IMR-90 (cell line): ENCODE results near the gene SLIT3. TPM values are rescaled to one million over a fixed set of nuclear protein-coding genes. Genes with fewer than 3 reads are reported as not detected.

ENCODE experiments used
- ATAC-seq: fragments of 200-7000 bp; cut with Tn5 transposase; 2 replicates; pipeline ENCODE4 v1.9.1; 2020; ENCODE audit warnings: low read depth, mild to moderate bottlenecking, moderate library complexity
- BruUV-seq: library from RNA; stranded (reverse); fragments of 400-500 nt; replicated peaks from 2 replicates; lab custom pipeline; 2021; lab: Mats Ljungman, UMichigan
- CTCF ChIA-PET: fragments of 300-600 bp; formaldehyde crosslinking; extraction: SDS; loops from one replicate; lab custom pipeline; 2021; ENCODE audit warnings: antibody characterized with exemption; lab: Yijun Ruan, JAX
- POLR2A ChIA-PET: fragments of 300-600 bp; sonication (Branson Sonifier 250); formaldehyde crosslinking; loops from one replicate; lab custom pipeline; 2022; ENCODE audit warnings: antibody characterized with exemption; ENCODE audit not compliant: unreplicated experiment; lab: Charles Lee
- DNase-seq: peaks from one replicate; pipeline ENCODE4 v3.0.0; 2013
- H2AFZ ChIP-seq: replicated peaks from 2 replicates; pipeline ENCODE3; 2013; ENCODE audit warnings: low read length, mild to moderate bottlenecking; ENCODE audit not compliant: poor library complexity
- H2AK5ac ChIP-seq: 2 replicates; pipeline ENCODE4 v1.6.1; 2013; ENCODE audit warnings: low read depth, low read length, inconsistent platforms
- H2AK9ac ChIP-seq: replicated peaks from 2 replicates; pipeline ENCODE3; 2013; ENCODE audit warnings: mild to moderate bottlenecking, low read depth, low read length, moderate library complexity; ENCODE audit not compliant: poor library complexity
- H2BK120ac ChIP-seq: 2 replicates; pipeline ENCODE4 v1.6.1; 2013; ENCODE audit warnings: low read depth, low read length, inconsistent platforms
- H2BK15ac ChIP-seq: 3 replicates; pipeline ENCODE4 v1.6.1; 2013; ENCODE audit warnings: low read depth, low read length, inconsistent platforms
- H2BK20ac ChIP-seq: 2 replicates; pipeline ENCODE4 v1.6.1; 2013; ENCODE audit warnings: low read depth, mild to moderate bottlenecking, inconsistent platforms, low read length, moderate library complexity
- H2BK5ac ChIP-seq: 2 replicates; pipeline ENCODE4 v1.6.1; 2013; ENCODE audit warnings: mild to moderate bottlenecking, low read depth, low read length, inconsistent platforms; ENCODE audit not compliant: poor library complexity, severe bottlenecking
- H3K14ac ChIP-seq: replicated peaks from 2 replicates; pipeline ENCODE4 v1.6.1; 2013; ENCODE audit warnings: low read depth, low read length, inconsistent platforms
- H3K18ac ChIP-seq: 2 replicates; pipeline ENCODE4 v1.6.1; 2013; ENCODE audit warnings: low read depth, low read length, control low read depth
- H3K23ac ChIP-seq: 2 replicates; pipeline ENCODE4 v1.6.1; 2013; ENCODE audit warnings: low read depth, low read length, inconsistent platforms
- H3K27ac ChIP-seq: 2 replicates; pipeline ENCODE4 v1.5.1; 2013; ENCODE audit warnings: mild to moderate bottlenecking, control low read depth, low read length; ENCODE audit not compliant: insufficient read depth
- H3K27me3 ChIP-seq: 2 replicates; pipeline ENCODE4 v1.6.1; 2013; ENCODE audit warnings: low read length; ENCODE audit not compliant: control insufficient read depth, insufficient read depth
- H3K36me3 ChIP-seq: 2 replicates; pipeline ENCODE4 v1.6.1; 2013; ENCODE audit warnings: low read length, mixed read lengths; ENCODE audit not compliant: control insufficient read depth, insufficient read depth
- H3K4ac ChIP-seq: 2 replicates; pipeline ENCODE4 v1.6.1; 2013; ENCODE audit warnings: low read depth, low read length, inconsistent platforms
- H3K4me1 ChIP-seq: 2 replicates; pipeline ENCODE4 v1.6.1; 2013; ENCODE audit warnings: low read length, mixed read lengths; ENCODE audit not compliant: control insufficient read depth, insufficient read depth
- H3K4me2 ChIP-seq: 2 replicates; pipeline ENCODE4 v1.6.1; 2013; ENCODE audit warnings: low read depth, mild to moderate bottlenecking, control low read depth, low read length, moderate library complexity
- H3K4me3 ChIP-seq: 2 replicates; pipeline ENCODE4 v1.5.1; 2013; ENCODE audit warnings: low read depth, mild to moderate bottlenecking, control low read depth, low read length, moderate library complexity; ENCODE audit not compliant: insufficient read depth
- H3K56ac ChIP-seq: 2 replicates; pipeline ENCODE4 v1.6.1; 2013; ENCODE audit warnings: low read length, inconsistent platforms; ENCODE audit not compliant: insufficient read depth; ENCODE audit errors: extremely low read depth
- H3K79me1 ChIP-seq, 2 experiments: 2 replicates each; pipeline ENCODE4 v1.6.1; 2013; ENCODE audit warnings: low read length in 2 of 2, inconsistent platforms in 1 of 2, low read depth in 1 of 2
- H3K9ac ChIP-seq: 2 replicates; pipeline ENCODE4 v1.6.1; 2013; ENCODE audit warnings: low read depth, low read length, control low read depth
- H3K9me1 ChIP-seq: 2 replicates; pipeline ENCODE4 v1.6.1; 2013; ENCODE audit warnings: low read length, inconsistent platforms; ENCODE audit not compliant: insufficient read depth
- H3K9me3 ChIP-seq: 2 replicates; pipeline ENCODE4 v1.6.1; 2013; ENCODE audit warnings: low read length; ENCODE audit not compliant: control insufficient read depth, insufficient read depth
- H4K20me1 ChIP-seq: 2 replicates; pipeline ENCODE4 v1.6.1; 2013; ENCODE audit warnings: low read length, inconsistent platforms; ENCODE audit not compliant: insufficient read depth
- H4K5ac ChIP-seq: 2 replicates; pipeline ENCODE4 v1.6.1; 2013; ENCODE audit warnings: mild to moderate bottlenecking, low read depth, low read length, control low read depth
- H4K8ac ChIP-seq, 2 experiments: 2 replicates each; pipeline ENCODE4 v1.6.1; 2013; ENCODE audit warnings: low read depth in 2 of 2, low read length in 2 of 2, control low read depth in 1 of 2, inconsistent platforms in 1 of 2
- H4K91ac ChIP-seq: 2 replicates; pipeline ENCODE4 v1.6.1; 2013; ENCODE audit warnings: low read depth, low read length, inconsistent platforms; ENCODE audit not compliant: insufficient read depth
- FOS ChIP-seq: fragments of 150-350 bp; IDR thresholded peaks from 2 replicates; pipeline ENCODE4 v1.6.1; 2016; ENCODE audit warnings: low read depth, low read length
- MAZ ChIP-seq: IDR thresholded peaks from 2 replicates; pipeline ENCODE4 v1.6.1; 2012; ENCODE audit warnings: low read depth, mild to moderate bottlenecking, low read length, improper control_type of control experiment, moderate library complexity, borderline replicate concordance
- NFE2L2 ChIP-seq: fragments of 150-350 bp; IDR thresholded peaks from 2 replicates; pipeline ENCODE4 v1.6.1; 2016; ENCODE audit warnings: low read depth, mild to moderate bottlenecking, low read length
- POLR2A ChIP-seq: IDR thresholded peaks from 2 replicates; pipeline ENCODE4 v1.6.1; 2012; ENCODE audit warnings: mild to moderate bottlenecking, low read depth, low read length
- USF2 ChIP-seq: fragments of 150-350 bp; IDR thresholded peaks from 2 replicates; pipeline ENCODE4 v1.6.1; 2017; ENCODE audit warnings: mild to moderate bottlenecking, antibody characterized with exemption, low read length, low read depth
- WGBS, 2 experiments: methylation state at CpG; one replicate each; pipeline versions ENCODE4 v1.1.5 to v1.1.7; 2013; ENCODE audit warnings: missing lambda C conversion rate in 2 of 2; ENCODE audit not compliant: insufficient read length in 1 of 2; ENCODE audit errors: extremely low coverage in 2 of 2; 5-methylcytosine and 5-hydroxymethylcytosine counted together
- dilution Hi-C: fragments of 300-500 bp; cut with HindIII; formaldehyde crosslinking; loops from one replicate; pipeline ENCODE4 v1.14.3; 2018; ENCODE audit warnings: low sequenced_read_pairs; ENCODE audit not compliant: unreplicated experiment
- in situ Hi-C: fragments of 300-500 bp; cut with MboI; formaldehyde crosslinking; loops from 3 replicates; pipeline ENCODE4 v1.14.3; 2019; ENCODE audit warnings: low sequenced_read_pairs, inconsistent platforms, mixed read lengths
- intact Hi-C: fragments of 100-400 bp; cut with micrococcal nuclease; formaldehyde crosslinking; loops from 2 replicates; pipeline ENCODE4 v1.10.0; 2022
- polyA plus RNA-seq, 3 experiments: library from polyadenylated mRNA; depleted of rRNA; stranded (reverse); fragments of >200 nt; gene quantifications; 2 replicates each; pipeline ENCODE4 v1.2.3, GENCODE V29; 2012; ENCODE audit warnings: low replicate concordance in 1 of 3
- total RNA-seq: library from RNA; depleted of rRNA; stranded (reverse); fragments of >200 nt; gene quantifications from 2 replicates; pipeline ENCODE4 v1.2.3, GENCODE V29; 2012

Gene SLIT3
- total and polyA plus RNA-seq, 2 of the 4 experiments (the other 2 are of a cell fraction): 0.18 to 0.50 TPM

DNA sequence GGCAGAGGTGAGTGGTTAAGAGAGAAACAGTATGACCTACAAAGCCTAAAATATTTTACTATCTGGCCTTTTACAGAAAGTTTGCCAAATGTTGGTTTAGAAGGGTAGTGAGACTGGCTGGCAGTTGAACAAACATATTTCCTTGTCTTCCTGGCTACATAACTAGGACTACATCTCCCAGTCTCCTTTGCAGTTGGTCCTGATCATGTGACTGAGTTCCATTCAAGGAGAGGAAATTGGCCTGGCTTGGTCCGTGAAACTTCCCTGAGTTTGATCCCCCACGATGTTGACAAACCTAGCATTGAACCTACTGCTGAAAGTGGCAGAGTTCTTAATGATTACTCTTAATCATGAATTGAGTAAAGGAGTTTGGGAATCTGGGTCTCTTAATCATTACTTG, 280.8 kb downstream of the SLIT3 start:
- DNase-seq: no peak
- intact Hi-C loops: no loop called here
- H3K4me3 ChIP-seq: no peak overlapping the region
- no peak overlapping the region for H2BK120ac ChIP-seq
- in situ Hi-C loops: no loop called here
- ChIA-PET CTCF (no interaction called here), POLR2A (no interaction called here)
- dilution Hi-C loops: no loop called here
- H4K91ac ChIP-seq: no peak overlapping the region
- no peak overlapping the region for H3K14ac ChIP-seq
- no peaks in the 10 kb centered on the region for H3K36me3 ChIP-seq
- H4K5ac ChIP-seq: no peak overlapping the region
- no peak overlapping the region for H2AK5ac ChIP-seq
- H3K56ac ChIP-seq: no peak overlapping the region
- no TSS peak for BruUV-seq
- no peak for TF ChIP-seq MAZ
- no peak for TF ChIP-seq USF2
- no peak for TF ChIP-seq FOS
- no peak for TF ChIP-seq NFE2L2
- no peak for TF ChIP-seq POLR2A
- no CpG with 5 or more reads among the region's 2 CpGs for WGBS, 2 experiments
- H4K20me1 ChIP-seq: no peaks in the 10 kb centered on the region
- no peak overlapping the region for H4K8ac ChIP-seq
- H3K27ac ChIP-seq: no peak overlapping the region
- no peak overlapping the region for H3K4me2 ChIP-seq
- H3K9me1 ChIP-seq: no peaks in the 10 kb centered on the region
- H3K9ac ChIP-seq: no peak overlapping the region
- no peaks in the 10 kb centered on the region; the same call in 1 of the 2 replicates for H3K27me3 ChIP-seq
- H3K18ac ChIP-seq: no peak overlapping the region
- ATAC-seq: no peak
- H2BK20ac ChIP-seq: no peak overlapping the region
- no peak overlapping the region for H2AFZ ChIP-seq
- H3K4ac ChIP-seq: no peak overlapping the region
- H3K79me1 ChIP-seq: no peaks in the 10 kb centered on the region
- no peak overlapping the region for H2BK15ac ChIP-seq
- no peak overlapping the region for H3K23ac ChIP-seq
- no peaks in the 10 kb centered on the region for H3K9me3 ChIP-seq
- no peaks in the 10 kb centered on the region for H3K4me1 ChIP-seq
- no peak overlapping the region for H2BK5ac ChIP-seq
- no peak overlapping the region for H2AK9ac ChIP-seq
